Ecto neural progenitor cell (in vitro differentiated cells): ENCODE results near the gene AP4S1.
A peak's percentile ranks its signal among the peaks of the same experiment; 100 is the strongest.
"Not testable (repeated sequence)": the region's sequence is repeated elsewhere in the genome, so short reads cannot be mapped to it uniquely, and the experiment has no call there.

Experiments used
- DNase-seq: peaks from one replicate; pipeline ENCODE4 v3.0.0-alpha.2; 2018; ENCODE audit warnings: low spot score

AP4S1 gene

DNA sequence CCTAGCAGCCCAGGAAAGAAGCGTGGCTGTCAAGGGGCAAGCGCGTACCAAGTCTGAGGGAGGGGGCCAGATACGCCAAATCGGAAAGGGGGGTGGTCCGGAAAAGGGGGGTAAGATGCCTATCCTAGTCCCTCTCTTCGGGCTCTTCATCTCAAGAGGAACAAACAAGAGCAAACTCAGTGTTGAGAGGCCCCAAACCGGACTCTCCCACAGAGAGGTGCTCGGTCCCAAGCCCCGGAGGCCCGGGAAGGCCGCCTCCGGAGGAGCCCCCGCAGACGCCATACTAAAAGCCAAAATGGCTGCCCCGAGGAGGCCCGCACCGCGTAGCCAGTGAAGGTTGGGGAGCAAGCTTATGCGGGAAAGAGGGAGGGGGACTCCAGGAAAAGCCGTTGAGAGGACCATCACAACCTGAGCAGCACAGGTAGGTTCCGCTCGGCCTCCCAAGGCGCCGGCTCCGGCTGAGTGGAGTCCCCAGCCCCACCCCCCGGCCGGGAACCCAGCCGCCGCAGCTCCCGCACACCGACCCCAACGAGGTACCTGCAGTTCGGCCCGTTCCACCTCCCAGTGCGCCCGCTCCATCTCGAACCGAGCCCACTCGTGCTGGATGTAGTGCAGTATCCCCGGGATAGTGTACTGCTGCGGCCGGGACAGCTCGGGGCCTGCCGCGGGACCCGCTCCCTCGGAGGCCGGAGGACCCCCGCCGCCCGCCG lies at the start of gene AP4S1:
TSS of gene AP4S1 (plus strand) at position 283 of the 710 bp plus-strand sequence. CDS start 40,548 bp downstream, outside the sequence.
- peak; percentile 71 for DNase-seq

DNA sequence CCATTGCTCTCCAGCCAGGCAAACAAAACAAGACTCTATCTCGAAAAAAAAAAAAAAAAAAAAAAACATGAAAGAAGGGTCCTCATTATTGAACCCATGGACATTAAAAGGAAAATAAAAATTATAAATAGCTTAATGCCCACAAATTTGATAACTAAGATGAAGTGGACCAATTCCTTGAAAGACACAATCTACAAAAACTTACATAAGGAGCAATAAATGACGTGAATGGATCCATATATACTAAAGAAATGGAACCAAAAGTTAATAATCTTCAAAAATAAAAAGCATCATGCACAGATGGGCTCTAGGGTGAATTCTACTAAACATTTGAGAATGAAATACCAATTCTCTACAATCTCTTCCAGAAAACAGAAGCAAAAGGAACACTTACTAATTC lies 47.7 kb upstream of the AP4S1 start:
- no peak for DNase-seq

DNA sequence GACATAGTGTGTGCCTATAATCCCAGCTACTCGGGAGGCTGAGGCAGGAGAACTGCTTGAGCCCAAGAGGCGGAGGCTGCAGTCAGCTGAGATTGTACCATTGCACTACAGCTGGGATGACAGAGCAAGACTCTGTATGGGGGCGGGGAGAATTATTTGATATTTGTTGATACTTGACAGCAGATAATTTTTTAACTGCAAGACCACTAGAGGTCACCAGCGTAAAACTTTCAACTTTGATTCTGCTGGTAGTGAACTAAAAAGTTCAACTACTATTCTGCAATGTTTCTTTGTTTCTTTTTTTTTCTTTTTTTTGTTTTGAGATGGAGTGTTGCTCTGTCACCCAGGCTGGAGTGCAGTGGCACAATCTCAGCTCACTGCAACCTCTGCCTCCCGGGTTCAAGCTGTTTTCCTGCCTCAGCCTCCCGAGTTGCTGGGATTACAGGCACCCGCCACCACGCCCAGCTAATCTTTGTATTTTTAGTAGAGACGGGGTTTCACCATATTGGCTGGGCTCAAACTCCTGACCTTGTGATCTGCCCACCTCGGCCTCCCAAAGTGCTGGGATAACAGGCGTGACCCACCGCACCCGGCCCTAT lies 45.2 kb upstream of the AP4S1 start:
- DNase-seq = not testable (repeated sequence)

- DNase-seq = no peak
Observed at GRCh38 chr14:30980980-30981379, 44.5 kb upstream of the AP4S1 start.

GRCh38 chr14:30982533-30982932 lies 42.9 kb upstream of the AP4S1 start:
- no peak for DNase-seq

- no peak for DNase-seq
Observed at GRCh38 chr14:30983858-30984257, 41.6 kb upstream of the AP4S1 start.

GRCh38 chr14:30985796-30986195 lies 39.7 kb upstream of the AP4S1 start:
- DNase-seq = no peak

- DNase-seq = no peak
Observed at GRCh38 chr14:30988509-30988908, 36.9 kb upstream of the AP4S1 start.

DNA sequence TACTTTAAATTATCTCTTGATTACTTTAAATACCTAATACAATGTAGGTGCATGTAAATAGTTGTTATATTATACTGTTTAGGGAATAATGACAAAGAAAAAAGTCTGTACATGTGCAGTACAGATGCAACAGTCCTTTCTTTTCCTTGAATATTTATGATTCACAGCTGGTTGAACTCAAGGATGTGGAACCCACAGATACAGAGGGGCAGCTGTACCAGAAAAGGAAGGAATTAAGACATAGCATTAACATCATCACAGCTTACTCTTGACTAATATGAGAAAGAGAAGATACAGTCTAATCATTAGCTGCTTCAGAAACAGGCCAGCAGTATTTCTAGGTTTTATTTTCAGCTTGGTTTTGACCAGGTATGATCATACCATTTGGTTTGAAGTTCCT lies 34.7 kb upstream of the AP4S1 start:
- DNase-seq = no peak

DNA sequence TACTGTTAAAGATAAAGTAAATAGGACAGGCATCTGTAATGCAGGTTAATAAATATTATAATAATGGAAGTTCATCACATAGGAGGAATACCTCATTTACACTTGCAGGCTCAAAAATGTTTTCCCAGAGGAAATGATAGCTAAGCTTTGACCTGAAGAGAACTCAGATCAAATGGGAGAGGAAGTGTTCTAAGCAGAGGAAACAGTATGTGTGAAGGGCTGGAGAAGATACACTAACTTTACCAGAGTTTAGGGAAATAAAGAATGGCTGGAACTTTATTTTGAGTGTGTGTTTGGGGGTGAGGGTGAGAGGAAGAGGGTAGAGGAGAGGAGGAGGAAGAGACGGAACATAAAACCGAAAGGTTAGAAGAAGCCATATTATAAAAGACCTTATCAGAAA lies 34.0 kb upstream of the AP4S1 start:
- no peak for DNase-seq

DNA sequence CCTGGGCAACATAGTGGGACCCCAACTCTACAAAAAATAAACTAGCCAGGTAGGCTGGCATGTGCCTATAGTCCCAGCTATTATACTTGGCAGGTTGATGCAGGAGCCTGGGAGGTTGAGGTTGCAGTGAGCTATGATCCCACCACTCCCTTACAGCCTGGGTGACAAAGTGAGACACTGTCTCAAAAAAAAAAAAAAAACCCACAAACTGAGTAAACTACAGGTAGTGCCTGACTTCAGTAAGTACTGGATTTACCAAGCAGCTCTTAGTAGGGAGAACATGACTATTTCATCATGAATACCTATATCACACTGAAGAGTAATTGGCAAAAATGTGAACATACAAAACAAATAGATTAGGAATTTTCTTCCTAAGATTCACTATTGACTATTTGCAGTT lies 32.4 kb upstream of the AP4S1 start:
- no peak for DNase-seq

GRCh38 chr14:30994681-30995620 lies 30.5 kb upstream of the AP4S1 start:
- DNase-seq = no peak

GRCh38 chr14:30995689-30996088 lies 29.8 kb upstream of the AP4S1 start:
- no peak for DNase-seq

- no peak for DNase-seq
Observed at GRCh38 chr14:30996892-30997659, 28.4 kb upstream of the AP4S1 start.

DNA sequence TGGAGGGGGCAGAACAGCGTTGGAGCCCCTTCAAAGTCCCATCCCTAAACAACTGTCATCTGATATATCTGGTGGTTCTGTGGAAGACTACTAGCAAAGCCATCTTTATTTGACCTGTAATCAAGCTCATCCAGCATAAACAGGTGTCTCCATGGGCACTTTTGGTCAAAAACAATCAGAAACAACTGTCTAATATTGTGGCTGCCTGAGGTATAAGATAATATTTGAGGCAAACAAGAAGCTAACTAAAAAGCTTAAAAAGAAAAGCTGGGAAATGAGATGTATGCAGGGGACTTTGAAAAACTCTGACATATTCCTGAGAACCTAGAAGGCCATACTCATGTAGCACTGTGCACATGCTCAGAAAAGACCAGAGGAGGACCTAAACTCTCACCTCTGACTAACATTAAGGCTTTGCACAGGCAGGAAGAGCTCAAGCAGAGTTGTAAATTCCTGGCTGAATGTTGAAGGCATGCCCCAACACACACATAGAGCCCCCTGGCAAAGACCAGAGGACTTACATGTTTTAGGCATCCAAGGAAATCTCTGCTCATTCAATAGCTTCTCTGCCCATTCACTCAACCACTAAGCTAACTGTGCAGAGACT lies 27.2 kb upstream of the AP4S1 start:
- no peak for DNase-seq

GRCh38 chr14:30999038-30999773 lies 26.2 kb upstream of the AP4S1 start:
- no peak for DNase-seq

DNA sequence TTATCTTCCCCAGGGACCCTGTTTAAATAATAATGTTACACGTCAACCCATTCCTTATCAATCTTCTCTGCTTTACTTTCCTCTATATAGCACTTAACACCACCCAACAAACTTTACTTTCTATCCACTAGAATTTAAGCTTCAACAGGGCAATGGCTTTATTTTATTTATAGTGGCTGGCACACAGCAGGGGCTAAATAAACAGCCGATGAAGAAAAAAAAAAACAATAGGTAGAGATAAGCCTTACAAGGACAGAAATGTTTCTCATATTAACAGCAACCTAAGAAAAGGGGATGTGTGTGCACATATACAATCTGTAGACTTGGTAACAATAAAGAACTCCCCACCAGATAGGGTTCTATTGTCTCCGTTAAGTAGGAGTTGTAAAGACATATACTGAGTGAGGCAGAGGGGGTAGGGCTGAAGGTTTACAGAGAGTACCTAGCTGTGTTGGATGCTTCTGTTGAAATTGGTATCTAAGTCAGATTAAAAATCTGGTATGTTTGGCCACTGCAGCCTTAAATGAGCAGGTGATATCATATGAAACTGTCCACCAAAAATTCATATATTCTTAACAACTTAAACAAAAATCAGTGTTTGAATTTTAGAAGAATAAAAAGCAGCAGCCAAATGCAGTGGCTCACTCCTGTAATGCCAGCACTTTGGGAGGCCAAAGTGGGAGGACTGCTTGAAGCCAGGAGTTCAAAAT lies 24.7 kb upstream of the AP4S1 start:
- no peak for DNase-seq

- DNase-seq = no peak
Observed at GRCh38 chr14:31001339-31001658, 24.1 kb upstream of the AP4S1 start.

- DNase-seq = no peak
Observed at GRCh38 chr14:31003284-31003683, 22.2 kb upstream of the AP4S1 start.

DNA sequence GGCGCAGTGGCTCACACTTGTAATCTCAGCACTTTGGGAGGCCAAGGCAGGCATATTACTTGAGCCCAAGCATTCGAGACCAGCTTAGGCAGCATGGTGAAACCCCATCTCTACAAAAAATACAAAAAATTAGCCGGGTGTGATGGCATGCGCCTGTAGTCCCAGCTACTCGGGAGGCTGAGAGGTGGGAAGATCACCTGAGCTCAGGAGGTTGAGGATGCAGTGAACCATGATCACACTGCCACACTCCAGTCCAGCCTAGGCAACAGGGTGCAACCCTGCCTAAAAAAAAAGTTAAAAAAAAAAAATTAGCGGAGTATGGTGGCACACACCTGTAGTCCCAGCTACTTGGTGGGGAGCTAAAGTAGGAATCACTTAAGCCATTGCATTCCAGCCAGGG lies 21.4 kb upstream of the AP4S1 start:
- not testable (repeated sequence) for DNase-seq
